ENCODE measurements around the gene NSA2. TPM values are rescaled to one million over a fixed set of nuclear protein-coding genes. Genes with fewer than 3 reads are reported as not detected.

The NSA2 gene
- total and polyA plus RNA-seq, 4 donors: 26.7 to 54.7 (median 31.7) TPM

- Histone ChIP-seq H3K9ac (ENCODE audit: low read depth in 1 of 2, low read length in 2 of 2) (peak overlapping the region; percentile 81 to 84), H3K4me3 (ENCODE audit: low read depth in 1 of 3, low read length in 3 of 3) (peak overlapping the region; percentile 86 to 100 (median 96)), H3K27me3 (ENCODE audit: control insufficient read depth in 4 of 4, insufficient read depth in 4 of 4, low read length in 3 of 4) (no peaks in the 10 kb centered on the region), H3K4me1 (ENCODE audit: control insufficient read depth in 4 of 4, insufficient read depth in 4 of 4, low read length in 3 of 4) (peaks cover 6 to 26% (median 23%) of the 10 kb centered on the region in 4 donors), H3K36me3 (ENCODE audit: control insufficient read depth in 4 of 4, insufficient read depth in 3 of 4, low read depth in 1 of 4, low read length in 3 of 4) (peaks cover 3 to 27% (median 14%) of the 10 kb centered on the region in 4 donors), H3K27ac (ENCODE audit: low read depth in 1 of 2, low read length in 2 of 2) (no peak overlapping the region), H3K9me3 (ENCODE audit: control insufficient read depth in 4 of 4, low read length in 3 of 4) (no peaks in the 10 kb centered on the region)
- DNase-seq (ENCODE audit: low spot score): no peak
- TF ChIP-seq SP1 (IDR thresholded peaks at IDR 0.05) (no peak), MAX (IDR thresholded peaks at IDR 0.05) (no peak)
- WGBS: 59% methylated on average over 27 of the region's 27 CpGs
Observed at GRCh38 chr5:74765929-74766328, 1.1 kb upstream of the NSA2 start.

GRCh38 chr5:74766418-74766848 is 616 bp upstream of the NSA2 start:
- TF ChIP-seq GABPA (IDR thresholded peaks at IDR 0.05 in 1 of 2, conservative IDR thresholded peaks at IDR 0.05 in 1 of 2) (no peak), ZBTB33 (IDR thresholded peaks at IDR 0.05) (no peak), RAD21 (IDR thresholded peaks at IDR 0.05) (peak; percentile 58 to 78), ATF3 (IDR thresholded peaks at IDR 0.05) (no peak), REST (IDR thresholded peaks at IDR 0.05) (no peak), YY1 (IDR thresholded peaks at IDR 0.05) (no peak), HNF4G (IDR thresholded peaks at IDR 0.05) (no peak), CTCF (IDR thresholded peaks at IDR 0.05; ENCODE audit: low read depth, low read length, missing input control) (peak; percentile 59), MAX (IDR thresholded peaks at IDR 0.05) (no peak), FOXA2 (IDR thresholded peaks at IDR 0.05) (no peak)
- Histone ChIP-seq H3K4me3 (ENCODE audit: low read depth in 1 of 3, low read length in 3 of 3) (peak overlapping the region; percentile 86 to 100 (median 96)), H3K27me3 (ENCODE audit: control insufficient read depth in 4 of 4, insufficient read depth in 4 of 4, low read length in 3 of 4) (no peaks in the 10 kb centered on the region), H3K36me3 (ENCODE audit: control insufficient read depth in 4 of 4, insufficient read depth in 3 of 4, low read depth in 1 of 4, low read length in 3 of 4) (peaks cover 3 to 27% (median 17%) of the 10 kb centered on the region in 4 donors), H3K4me1 (ENCODE audit: control insufficient read depth in 4 of 4, insufficient read depth in 4 of 4, low read length in 3 of 4) (peaks cover 6 to 26% (median 23%) of the 10 kb centered on the region in 4 donors), H3K9me3 (ENCODE audit: control insufficient read depth in 4 of 4, low read length in 3 of 4) (no peaks in the 10 kb centered on the region), H3K27ac (ENCODE audit: low read depth in 1 of 2, low read length in 2 of 2) (peak overlapping the region; percentile 72 to 86), H3K9ac (ENCODE audit: low read depth in 1 of 2, low read length in 2 of 2) (peak overlapping the region; percentile 81 to 84)
- no peak for DNase-seq (ENCODE audit: low spot score)
- under 1% methylated on average over 10 of the region's 10 CpGs for WGBS

All from liver (tissue), 9 donors.